Thyroid gland (tissue), 4 donors: ENCODE results near the gene GRIA1.
A peak's percentile ranks its signal among the peaks of the same experiment; 100 is the strongest.

ENCODE experiments used
- POLR2A ChIP-seq, 2 donors: fragments of 450-650 bp; IDR thresholded peaks; one replicate each; pipeline ENCODE4 v1.6.1; 2017; ENCODE audit warnings: antibody characterized with exemption in 2 of 2, mild to moderate bottlenecking in 2 of 2, moderate library complexity in 1 of 2
- TF ChIP-seq, protein P1 (sequence below), 6 experiments: fragments of 200-600 bp in 3 of 6; fragments of 450-650 bp in 3 of 6; sonication (generic) in 3 of 6; IDR thresholded peaks; one replicate each; pipeline ENCODE4 v1.5.1; 2016 to 2019; ENCODE audit warnings: antibody characterized with exemption in 6 of 6, mild to moderate bottlenecking in 2 of 6, inconsistent platforms in 1 of 6, moderate library complexity in 1 of 6

- no peak for TF ChIP-seq POLR2A (IDR thresholded peaks at IDR 0.05)
- TF ChIP-seq, protein P1, sequence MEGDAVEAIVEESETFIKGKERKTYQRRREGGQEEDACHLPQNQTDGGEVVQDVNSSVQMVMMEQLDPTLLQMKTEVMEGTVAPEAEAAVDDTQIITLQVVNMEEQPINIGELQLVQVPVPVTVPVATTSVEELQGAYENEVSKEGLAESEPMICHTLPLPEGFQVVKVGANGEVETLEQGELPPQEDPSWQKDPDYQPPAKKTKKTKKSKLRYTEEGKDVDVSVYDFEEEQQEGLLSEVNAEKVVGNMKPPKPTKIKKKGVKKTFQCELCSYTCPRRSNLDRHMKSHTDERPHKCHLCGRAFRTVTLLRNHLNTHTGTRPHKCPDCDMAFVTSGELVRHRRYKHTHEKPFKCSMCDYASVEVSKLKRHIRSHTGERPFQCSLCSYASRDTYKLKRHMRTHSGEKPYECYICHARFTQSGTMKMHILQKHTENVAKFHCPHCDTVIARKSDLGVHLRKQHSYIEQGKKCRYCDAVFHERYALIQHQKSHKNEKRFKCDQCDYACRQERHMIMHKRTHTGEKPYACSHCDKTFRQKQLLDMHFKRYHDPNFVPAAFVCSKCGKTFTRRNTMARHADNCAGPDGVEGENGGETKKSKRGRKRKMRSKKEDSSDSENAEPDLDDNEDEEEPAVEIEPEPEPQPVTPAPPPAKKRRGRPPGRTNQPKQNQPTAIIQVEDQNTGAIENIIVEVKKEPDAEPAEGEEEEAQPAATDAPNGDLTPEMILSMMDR (IDR thresholded peaks at IDR 0.05), result peak in 3 of 6 experiments; percentile 12 to 37 (median 20)
These were observed 6.4 kb downstream of the GRIA1 start for GRCh38 chr5:153496835-153497234.
